ENCODE measurements around the gene SPRED2. TPM values are rescaled to one million over a fixed set of nuclear protein-coding genes. Genes with fewer than 3 reads are reported as not detected.
A peak's percentile ranks its signal among the peaks of the same experiment; 100 is the strongest.

Gene SPRED2
- total and polyA plus RNA-seq, 2 of the 8 experiments (the other 6 are each of a cell fraction or from before 2014, with no cell fraction given): 15.3 to 22.5 TPM

DNA sequence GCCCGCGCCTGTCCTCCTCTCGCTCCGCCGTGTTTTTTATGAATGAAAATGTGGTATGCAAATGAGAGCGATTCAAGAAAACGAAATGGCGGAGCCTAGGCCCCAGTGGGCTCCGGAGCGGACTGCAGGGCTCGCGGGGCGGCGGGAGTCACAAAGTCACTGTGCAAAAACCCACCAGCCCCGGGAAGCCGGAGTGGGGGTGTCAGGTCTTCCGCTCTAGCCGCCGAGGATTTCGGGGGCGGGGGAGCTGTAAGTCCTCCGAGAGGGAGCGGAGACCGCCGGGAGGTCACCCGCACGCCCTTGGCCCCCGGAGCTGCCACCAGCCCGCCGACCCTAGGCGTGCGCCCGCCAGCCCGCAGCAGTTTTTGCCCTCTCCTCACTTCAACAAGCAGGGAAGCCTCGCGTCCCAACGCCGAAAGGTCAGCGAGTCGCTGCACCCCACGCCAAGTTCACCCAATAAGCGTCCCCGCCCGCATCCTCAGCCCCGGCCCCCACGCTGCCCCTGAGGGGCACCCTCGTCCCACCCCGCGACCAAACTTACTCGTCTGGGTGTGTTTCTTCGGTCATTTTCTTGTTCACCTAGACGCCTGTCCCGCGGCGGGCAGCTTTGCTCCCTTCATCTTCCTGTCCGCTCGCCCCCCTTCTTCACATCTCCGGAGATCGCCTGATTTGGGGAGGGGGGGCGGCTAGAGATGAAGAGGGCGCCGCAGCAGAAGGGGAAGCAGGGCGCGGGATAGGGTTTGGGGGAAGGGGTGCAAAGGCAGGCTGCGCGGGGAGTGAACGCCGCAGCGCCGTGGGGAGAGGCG is 775 bp downstream of the SPRED2 start (continued):
- TF ChIP-seq, protein P1, sequence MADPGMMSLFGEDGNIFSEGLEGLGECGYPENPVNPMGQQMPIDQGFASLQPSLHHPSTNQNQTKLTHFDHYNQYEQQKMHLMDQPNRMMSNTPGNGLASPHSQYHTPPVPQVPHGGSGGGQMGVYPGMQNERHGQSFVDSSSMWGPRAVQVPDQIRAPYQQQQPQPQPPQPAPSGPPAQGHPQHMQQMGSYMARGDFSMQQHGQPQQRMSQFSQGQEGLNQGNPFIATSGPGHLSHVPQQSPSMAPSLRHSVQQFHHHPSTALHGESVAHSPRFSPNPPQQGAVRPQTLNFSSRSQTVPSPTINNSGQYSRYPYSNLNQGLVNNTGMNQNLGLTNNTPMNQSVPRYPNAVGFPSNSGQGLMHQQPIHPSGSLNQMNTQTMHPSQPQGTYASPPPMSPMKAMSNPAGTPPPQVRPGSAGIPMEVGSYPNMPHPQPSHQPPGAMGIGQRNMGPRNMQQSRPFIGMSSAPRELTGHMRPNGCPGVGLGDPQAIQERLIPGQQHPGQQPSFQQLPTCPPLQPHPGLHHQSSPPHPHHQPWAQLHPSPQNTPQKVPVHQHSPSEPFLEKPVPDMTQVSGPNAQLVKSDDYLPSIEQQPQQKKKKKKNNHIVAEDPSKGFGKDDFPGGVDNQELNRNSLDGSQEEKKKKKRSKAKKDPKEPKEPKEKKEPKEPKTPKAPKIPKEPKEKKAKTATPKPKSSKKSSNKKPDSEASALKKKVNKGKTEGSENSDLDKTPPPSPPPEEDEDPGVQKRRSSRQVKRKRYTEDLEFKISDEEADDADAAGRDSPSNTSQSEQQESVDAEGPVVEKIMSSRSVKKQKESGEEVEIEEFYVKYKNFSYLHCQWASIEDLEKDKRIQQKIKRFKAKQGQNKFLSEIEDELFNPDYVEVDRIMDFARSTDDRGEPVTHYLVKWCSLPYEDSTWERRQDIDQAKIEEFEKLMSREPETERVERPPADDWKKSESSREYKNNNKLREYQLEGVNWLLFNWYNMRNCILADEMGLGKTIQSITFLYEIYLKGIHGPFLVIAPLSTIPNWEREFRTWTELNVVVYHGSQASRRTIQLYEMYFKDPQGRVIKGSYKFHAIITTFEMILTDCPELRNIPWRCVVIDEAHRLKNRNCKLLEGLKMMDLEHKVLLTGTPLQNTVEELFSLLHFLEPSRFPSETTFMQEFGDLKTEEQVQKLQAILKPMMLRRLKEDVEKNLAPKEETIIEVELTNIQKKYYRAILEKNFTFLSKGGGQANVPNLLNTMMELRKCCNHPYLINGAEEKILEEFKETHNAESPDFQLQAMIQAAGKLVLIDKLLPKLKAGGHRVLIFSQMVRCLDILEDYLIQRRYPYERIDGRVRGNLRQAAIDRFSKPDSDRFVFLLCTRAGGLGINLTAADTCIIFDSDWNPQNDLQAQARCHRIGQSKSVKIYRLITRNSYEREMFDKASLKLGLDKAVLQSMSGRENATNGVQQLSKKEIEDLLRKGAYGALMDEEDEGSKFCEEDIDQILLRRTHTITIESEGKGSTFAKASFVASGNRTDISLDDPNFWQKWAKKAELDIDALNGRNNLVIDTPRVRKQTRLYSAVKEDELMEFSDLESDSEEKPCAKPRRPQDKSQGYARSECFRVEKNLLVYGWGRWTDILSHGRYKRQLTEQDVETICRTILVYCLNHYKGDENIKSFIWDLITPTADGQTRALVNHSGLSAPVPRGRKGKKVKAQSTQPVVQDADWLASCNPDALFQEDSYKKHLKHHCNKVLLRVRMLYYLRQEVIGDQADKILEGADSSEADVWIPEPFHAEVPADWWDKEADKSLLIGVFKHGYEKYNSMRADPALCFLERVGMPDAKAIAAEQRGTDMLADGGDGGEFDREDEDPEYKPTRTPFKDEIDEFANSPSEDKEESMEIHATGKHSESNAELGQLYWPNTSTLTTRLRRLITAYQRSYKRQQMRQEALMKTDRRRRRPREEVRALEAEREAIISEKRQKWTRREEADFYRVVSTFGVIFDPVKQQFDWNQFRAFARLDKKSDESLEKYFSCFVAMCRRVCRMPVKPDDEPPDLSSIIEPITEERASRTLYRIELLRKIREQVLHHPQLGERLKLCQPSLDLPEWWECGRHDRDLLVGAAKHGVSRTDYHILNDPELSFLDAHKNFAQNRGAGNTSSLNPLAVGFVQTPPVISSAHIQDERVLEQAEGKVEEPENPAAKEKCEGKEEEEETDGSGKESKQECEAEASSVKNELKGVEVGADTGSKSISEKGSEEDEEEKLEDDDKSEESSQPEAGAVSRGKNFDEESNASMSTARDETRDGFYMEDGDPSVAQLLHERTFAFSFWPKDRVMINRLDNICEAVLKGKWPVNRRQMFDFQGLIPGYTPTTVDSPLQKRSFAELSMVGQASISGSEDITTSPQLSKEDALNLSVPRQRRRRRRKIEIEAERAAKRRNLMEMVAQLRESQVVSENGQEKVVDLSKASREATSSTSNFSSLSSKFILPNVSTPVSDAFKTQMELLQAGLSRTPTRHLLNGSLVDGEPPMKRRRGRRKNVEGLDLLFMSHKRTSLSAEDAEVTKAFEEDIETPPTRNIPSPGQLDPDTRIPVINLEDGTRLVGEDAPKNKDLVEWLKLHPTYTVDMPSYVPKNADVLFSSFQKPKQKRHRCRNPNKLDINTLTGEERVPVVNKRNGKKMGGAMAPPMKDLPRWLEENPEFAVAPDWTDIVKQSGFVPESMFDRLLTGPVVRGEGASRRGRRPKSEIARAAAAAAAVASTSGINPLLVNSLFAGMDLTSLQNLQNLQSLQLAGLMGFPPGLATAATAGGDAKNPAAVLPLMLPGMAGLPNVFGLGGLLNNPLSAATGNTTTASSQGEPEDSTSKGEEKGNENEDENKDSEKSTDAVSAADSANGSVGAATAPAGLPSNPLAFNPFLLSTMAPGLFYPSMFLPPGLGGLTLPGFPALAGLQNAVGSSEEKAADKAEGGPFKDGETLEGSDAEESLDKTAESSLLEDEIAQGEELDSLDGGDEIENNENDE (IDR thresholded peaks at IDR 0.05; ENCODE audit: insufficient replicate concordance, low read length): no peak
- TF ChIP-seq BACH1 (IDR thresholded peaks at IDR 0.05; ENCODE audit: low read length): no peak
- peak; percentile 28; the same call in 1 of the 2 replicates for TF ChIP-seq YY1 (IDR thresholded peaks at IDR 0.05; ENCODE audit: low read depth, low read length)
- TF ChIP-seq KDM5A (IDR thresholded peaks at IDR 0.05; ENCODE audit: low read length): no peak
- no peak for TF ChIP-seq RNF2 (IDR thresholded peaks at IDR 0.05; ENCODE audit: borderline replicate concordance, low read depth, low read length, missing control alignments, poor library complexity, severe bottlenecking)
- no peak for TF ChIP-seq TEAD4 (IDR thresholded peaks at IDR 0.05; ENCODE audit: low read depth, low read length)
- TF ChIP-seq JUND (IDR thresholded peaks at IDR 0.05; ENCODE audit: low read length): no peak
- no peak for TF ChIP-seq TAF7 (optimal IDR thresholded peaks at IDR 0.05; ENCODE audit: borderline replicate concordance, low read depth, low read length)
- TF ChIP-seq NRF1 (IDR thresholded peaks at IDR 0.05; ENCODE audit: low read depth, low read length): no peak
- 0 out of 2 replicates have a peak, but pooled peaks have one; percentile 9 for TF ChIP-seq TAF1 (IDR thresholded peaks at IDR 0.05; ENCODE audit: low read depth, low read length)

Measured in H1 (cell line).